Measurements from ENCODE around the gene ICA1.
"Not testable (repeated sequence)": the region's sequence is repeated elsewhere in the genome, so short reads cannot be mapped to it uniquely, and the experiment has no call there.

The ICA1 gene

GRCh38 chr7:8239702-8240362 lies 22.1 kb downstream of the ICA1 start:
- H3K9me3 ChIP-seq (replicated peaks; ENCODE audit: low read length); H3K36me3 ChIP-seq (ENCODE audit: insufficient read depth, low read length); H3K9ac ChIP-seq (ENCODE audit: low read depth, low read length); H3K4me2 ChIP-seq (ENCODE audit: low read length); H3K4me1 ChIP-seq (ENCODE audit: control insufficient read depth, insufficient read depth, low read length); H3K4me3 ChIP-seq (ENCODE audit: low read length): not testable (repeated sequence)
- peaks cover 13% of the 10 kb centered on the region for H3K27me3 ChIP-seq (ENCODE audit: control insufficient read depth, insufficient read depth, low read length)

DNA sequence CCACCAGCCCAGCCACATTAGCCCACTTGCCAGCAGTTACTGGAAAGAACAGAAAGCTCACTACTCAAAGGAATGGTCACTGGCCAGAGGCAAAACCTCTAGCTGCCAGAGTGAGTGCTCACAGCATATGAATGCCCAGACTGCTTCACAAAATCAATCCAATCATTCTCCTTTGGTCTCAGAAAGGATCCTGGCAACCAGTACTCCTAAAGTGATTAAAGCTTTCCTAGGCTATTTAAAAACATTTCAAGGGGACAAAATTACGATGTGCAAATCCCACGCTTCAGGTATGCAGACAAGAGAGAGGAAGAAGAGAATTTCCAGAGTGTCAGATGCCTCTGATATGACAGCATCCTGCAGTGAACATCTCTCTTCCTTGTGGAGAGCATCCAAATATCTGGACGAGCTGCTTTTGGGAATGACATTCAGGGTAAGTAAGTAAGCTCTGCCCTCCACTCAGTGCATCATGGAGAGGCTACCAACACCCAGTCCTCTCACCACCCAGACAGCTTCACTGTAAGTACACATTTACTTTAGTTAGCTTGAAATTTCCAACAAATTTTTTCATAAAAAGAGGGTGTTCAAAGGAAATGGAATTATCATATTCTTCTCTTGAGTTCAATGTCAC lies 25.1 kb downstream of the ICA1 start:
- Histone ChIP-seq H3K4me3 (ENCODE audit: low read length) (no peak overlapping the region), H3K36me3 (ENCODE audit: insufficient read depth, low read length) (no peaks in the 10 kb centered on the region), H3K4me2 (ENCODE audit: low read length) (no peak overlapping the region), H3K4me1 (ENCODE audit: control insufficient read depth, insufficient read depth, low read length) (no peaks in the 10 kb centered on the region), H3K9ac (ENCODE audit: low read depth, low read length) (no peak overlapping the region), H3K27me3 (ENCODE audit: control insufficient read depth, insufficient read depth, low read length) (peaks cover 13% of the 10 kb centered on the region), H3K9me3 (replicated peaks; ENCODE audit: low read length) (no peaks in the 10 kb centered on the region)

DNA sequence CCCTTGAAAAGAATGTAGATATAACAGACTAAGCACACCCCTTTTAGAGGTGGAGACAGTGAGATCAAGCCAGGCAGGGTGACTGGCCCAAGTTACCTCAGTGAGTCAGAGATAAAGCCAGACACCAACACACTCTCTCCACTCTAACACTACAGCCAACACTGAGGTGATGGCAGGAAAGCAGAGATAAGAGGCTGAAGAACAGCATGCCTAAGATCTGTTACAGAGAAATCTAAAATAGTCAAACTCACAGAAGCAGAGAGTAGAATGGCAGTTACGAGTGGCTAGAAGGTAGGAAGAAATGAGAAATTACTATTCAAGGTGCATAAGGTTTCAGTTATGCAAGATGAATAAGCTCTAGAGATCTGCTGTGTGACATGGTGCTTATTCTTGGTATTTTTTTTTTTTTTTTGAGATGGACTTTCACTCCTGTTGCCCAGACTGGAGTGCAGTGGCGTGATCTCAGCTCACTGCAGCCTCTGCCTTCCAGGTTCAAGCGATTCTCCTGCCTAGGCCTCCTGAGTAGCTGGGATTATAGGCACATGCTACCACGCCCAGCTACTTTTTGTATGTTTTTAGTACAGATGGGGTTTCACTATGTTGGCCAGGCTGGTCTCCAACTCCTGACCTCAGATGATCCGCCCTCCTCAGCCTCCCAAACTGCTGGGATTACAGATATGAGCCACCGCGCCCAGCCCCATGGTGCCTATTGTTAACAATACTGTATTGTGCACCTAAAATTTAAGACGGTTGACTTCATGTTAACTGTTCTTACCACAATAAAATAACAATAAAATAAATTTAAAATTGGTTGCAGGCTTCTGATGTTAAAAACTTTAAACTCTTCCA lies 28.7 kb downstream of the ICA1 start:
- no peak overlapping the region for H3K9ac ChIP-seq (ENCODE audit: low read depth, low read length)
- no peaks in the 10 kb centered on the region for H3K9me3 ChIP-seq (replicated peaks; ENCODE audit: low read length)
- H3K36me3 ChIP-seq (ENCODE audit: insufficient read depth, low read length): no peaks in the 10 kb centered on the region
- no peak overlapping the region for H3K4me3 ChIP-seq (ENCODE audit: low read length)
- no peak overlapping the region for H3K4me2 ChIP-seq (ENCODE audit: low read length)
- peaks cover 7% of the 10 kb centered on the region for H3K27me3 ChIP-seq (ENCODE audit: control insufficient read depth, insufficient read depth, low read length)
- H3K4me1 ChIP-seq (ENCODE audit: control insufficient read depth, insufficient read depth, low read length): no peaks in the 10 kb centered on the region

GRCh38 chr7:8229927-8230326 lies 32.0 kb downstream of the ICA1 start:
- Histone ChIP-seq H3K9ac (ENCODE audit: low read depth, low read length) (no peak overlapping the region), H3K36me3 (ENCODE audit: insufficient read depth, low read length) (no peaks in the 10 kb centered on the region), H3K27me3 (ENCODE audit: control insufficient read depth, insufficient read depth, low read length) (no peaks in the 10 kb centered on the region), H3K4me3 (ENCODE audit: low read length) (no peak overlapping the region), H3K9me3 (replicated peaks; ENCODE audit: low read length) (no peaks in the 10 kb centered on the region), H3K4me1 (ENCODE audit: control insufficient read depth, insufficient read depth, low read length) (no peaks in the 10 kb centered on the region), H3K4me2 (ENCODE audit: low read length) (no peak overlapping the region)

DNA sequence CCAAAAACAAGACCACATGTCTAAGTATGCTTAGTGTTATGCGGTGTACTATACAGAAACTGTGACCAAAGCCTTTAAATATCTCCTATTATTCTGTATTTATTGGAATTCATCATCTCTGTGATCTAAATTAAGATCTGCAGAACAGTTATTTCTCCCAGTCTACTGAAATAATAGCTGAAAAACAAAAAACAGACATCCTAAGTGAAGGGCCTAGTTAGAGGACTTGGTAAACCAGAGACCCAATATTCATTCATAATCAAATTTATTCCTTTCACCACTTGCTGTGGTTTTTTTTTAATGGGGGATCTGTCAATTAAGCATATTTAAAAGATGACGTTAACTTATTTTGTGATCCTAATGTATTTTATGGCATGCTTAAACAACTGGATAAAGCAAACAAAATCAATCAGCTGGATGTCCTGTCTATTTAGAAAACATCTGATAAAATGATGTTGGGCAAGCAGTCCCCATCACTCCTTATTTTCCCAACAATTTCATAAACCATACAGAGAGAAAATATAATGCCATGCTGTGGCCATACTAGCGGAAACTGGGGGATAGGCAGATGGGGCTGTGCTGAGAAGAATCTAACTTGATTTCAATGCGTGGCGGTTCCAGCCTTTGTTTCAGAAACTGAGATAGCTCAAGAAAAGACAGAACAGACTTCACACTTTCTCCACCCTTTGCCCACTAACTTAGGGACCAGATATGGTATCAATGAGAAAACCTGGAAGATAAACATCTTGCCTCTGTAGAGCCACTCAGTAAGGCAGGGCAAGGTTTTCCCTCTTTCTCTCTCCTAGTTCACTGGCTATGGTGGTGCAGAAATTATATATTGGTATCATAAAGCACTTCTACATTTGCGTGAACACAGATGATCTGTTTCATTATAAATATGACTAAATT lies 32.9 kb downstream of the ICA1 start:
- Histone ChIP-seq H3K27me3 (ENCODE audit: control insufficient read depth, insufficient read depth, low read length) (no peaks in the 10 kb centered on the region), H3K4me3 (ENCODE audit: low read length) (no peak overlapping the region), H3K36me3 (ENCODE audit: insufficient read depth, low read length) (no peaks in the 10 kb centered on the region)

DNA sequence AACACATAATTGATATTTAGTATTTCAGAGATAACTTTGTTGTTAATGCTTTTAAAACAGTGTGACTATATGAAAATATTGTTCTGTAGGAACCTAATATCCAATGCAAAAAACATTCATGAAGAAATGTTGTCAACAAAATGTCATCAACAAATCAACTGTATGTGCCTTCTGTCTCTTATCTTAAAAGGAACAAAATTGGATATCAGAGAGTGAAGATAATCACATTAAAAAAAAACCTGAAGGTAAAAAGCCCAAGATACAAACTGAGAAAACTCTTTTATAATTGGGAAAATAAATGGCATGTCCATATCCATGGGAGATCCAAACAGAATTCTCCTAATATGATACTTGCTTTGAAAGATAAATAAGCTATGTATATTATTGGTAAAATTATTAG lies 33.9 kb downstream of the ICA1 start:
- Histone ChIP-seq H3K4me1 (ENCODE audit: control insufficient read depth, insufficient read depth, low read length) (no peaks in the 10 kb centered on the region), H3K27me3 (ENCODE audit: control insufficient read depth, insufficient read depth, low read length) (no peaks in the 10 kb centered on the region), H3K36me3 (ENCODE audit: insufficient read depth, low read length) (no peaks in the 10 kb centered on the region), H3K9me3 (replicated peaks; ENCODE audit: low read length) (no peaks in the 10 kb centered on the region), H3K4me2 (ENCODE audit: low read length) (no peak overlapping the region), H3K9ac (ENCODE audit: low read depth, low read length) (no peak overlapping the region), H3K4me3 (ENCODE audit: low read length) (no peak overlapping the region)

More for the DNA sequence above, 32.9 kb downstream of the ICA1 start:
- Histone ChIP-seq H3K9ac (ENCODE audit: low read depth, low read length) (no peak overlapping the region), H3K9me3 (replicated peaks; ENCODE audit: low read length) (no peaks in the 10 kb centered on the region), H3K4me1 (ENCODE audit: control insufficient read depth, insufficient read depth, low read length) (no peaks in the 10 kb centered on the region), H3K4me2 (ENCODE audit: low read length) (no peak overlapping the region)

DNA sequence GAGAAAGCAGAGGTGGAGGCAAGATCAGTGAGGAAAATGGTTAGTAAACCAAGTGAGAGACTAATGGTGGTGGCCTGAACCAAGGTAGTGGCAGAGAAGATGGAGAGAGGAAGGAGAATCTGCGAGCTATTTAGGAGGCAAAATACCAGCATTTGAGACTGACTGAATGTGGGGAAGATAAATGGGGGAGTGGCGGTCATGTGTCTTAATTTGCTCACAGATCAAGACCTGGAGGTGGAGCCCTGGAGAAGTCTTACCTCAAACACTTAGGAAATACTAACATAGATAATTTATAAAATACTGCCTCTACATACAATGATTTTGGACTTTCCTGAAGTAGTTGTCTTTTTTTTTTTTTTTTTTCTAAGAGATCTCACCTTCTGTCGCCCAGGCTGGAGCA lies 34.7 kb downstream of the ICA1 start:
- no peaks in the 10 kb centered on the region for H3K36me3 ChIP-seq (ENCODE audit: insufficient read depth, low read length)
- H3K27me3 ChIP-seq (ENCODE audit: control insufficient read depth, insufficient read depth, low read length): no peaks in the 10 kb centered on the region
- no peak overlapping the region for H3K4me3 ChIP-seq (ENCODE audit: low read length)
- no peak overlapping the region for H3K9ac ChIP-seq (ENCODE audit: low read depth, low read length)
- H3K9me3 ChIP-seq (replicated peaks; ENCODE audit: low read length): no peaks in the 10 kb centered on the region
- H3K4me2 ChIP-seq (ENCODE audit: low read length): no peak overlapping the region
- no peaks in the 10 kb centered on the region for H3K4me1 ChIP-seq (ENCODE audit: control insufficient read depth, insufficient read depth, low read length)

GRCh38 chr7:8226501-8226900 lies 35.5 kb downstream of the ICA1 start:
- Histone ChIP-seq H3K9me3 (replicated peaks; ENCODE audit: low read length) (no peaks in the 10 kb centered on the region), H3K36me3 (ENCODE audit: insufficient read depth, low read length) (no peaks in the 10 kb centered on the region), H3K27me3 (ENCODE audit: control insufficient read depth, insufficient read depth, low read length) (no peaks in the 10 kb centered on the region), H3K4me1 (ENCODE audit: control insufficient read depth, insufficient read depth, low read length) (no peaks in the 10 kb centered on the region), H3K9ac (ENCODE audit: low read depth, low read length) (no peak overlapping the region), H3K4me2 (ENCODE audit: low read length) (no peak overlapping the region), H3K4me3 (ENCODE audit: low read length) (no peak overlapping the region)

GRCh38 chr7:8221567-8221966 lies 40.4 kb downstream of the ICA1 start:
- no peaks in the 10 kb centered on the region for H3K36me3 ChIP-seq (ENCODE audit: insufficient read depth, low read length)
- H3K27me3 ChIP-seq (ENCODE audit: control insufficient read depth, insufficient read depth, low read length): no peaks in the 10 kb centered on the region
- H3K4me2 ChIP-seq (ENCODE audit: low read length): no peak overlapping the region
- H3K9me3 ChIP-seq (replicated peaks; ENCODE audit: low read length): no peaks in the 10 kb centered on the region
- no peaks in the 10 kb centered on the region for H3K4me1 ChIP-seq (ENCODE audit: control insufficient read depth, insufficient read depth, low read length)
- no peak overlapping the region for H3K4me3 ChIP-seq (ENCODE audit: low read length)
- H3K9ac ChIP-seq (ENCODE audit: low read depth, low read length): no peak overlapping the region

GRCh38 chr7:8221101-8221495 lies 40.9 kb downstream of the ICA1 start:
- Histone ChIP-seq H3K9me3 (replicated peaks; ENCODE audit: low read length) (no peaks in the 10 kb centered on the region), H3K36me3 (ENCODE audit: insufficient read depth, low read length) (no peaks in the 10 kb centered on the region), H3K4me1 (ENCODE audit: control insufficient read depth, insufficient read depth, low read length) (no peaks in the 10 kb centered on the region), H3K27me3 (ENCODE audit: control insufficient read depth, insufficient read depth, low read length) (no peaks in the 10 kb centered on the region), H3K4me3 (ENCODE audit: low read length) (no peak overlapping the region), H3K9ac (ENCODE audit: low read depth, low read length) (no peak overlapping the region), H3K4me2 (ENCODE audit: low read length) (no peak overlapping the region)
